ENCODE results near the gene EML6. TPM values are rescaled to one million over a fixed set of nuclear protein-coding genes. Genes with fewer than 3 reads are reported as not detected.

The EML6 gene
- total and polyA plus RNA-seq, 10 of the 15 experiments (the other 5 are each of a cell fraction or from before 2014, with no cell fraction given) = 0.09 to 0.67 (median 0.21) TPM

DNA sequence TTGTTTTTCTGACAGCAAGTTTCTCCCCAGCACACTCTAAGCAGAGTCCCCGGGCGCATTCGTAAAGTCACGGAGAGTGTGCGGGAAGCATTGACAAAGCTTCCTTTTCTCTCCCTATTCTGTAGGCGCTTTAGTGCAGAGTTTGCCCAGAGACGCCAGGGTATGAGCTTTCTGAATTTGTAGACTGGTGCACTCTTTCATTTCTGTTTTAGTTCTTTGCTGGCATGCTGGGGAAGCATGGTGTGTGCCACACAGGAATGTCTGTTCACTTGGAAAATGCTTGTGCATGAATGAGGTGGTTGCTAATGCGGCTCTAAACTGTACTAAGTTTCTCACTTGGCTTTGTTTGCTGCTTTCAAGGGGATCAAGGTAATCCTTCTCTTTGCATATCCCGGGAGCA, 224.2 kb downstream of the EML6 start (continued):
- no peak for TF ChIP-seq MEF2A (IDR thresholded peaks at IDR 0.05; ENCODE audit: insufficient read depth, low read depth, low read length)
- TF ChIP-seq RUNX3 (IDR thresholded peaks at IDR 0.05; ENCODE audit: low read length) = no peak
- TF ChIP-seq, protein P1, sequence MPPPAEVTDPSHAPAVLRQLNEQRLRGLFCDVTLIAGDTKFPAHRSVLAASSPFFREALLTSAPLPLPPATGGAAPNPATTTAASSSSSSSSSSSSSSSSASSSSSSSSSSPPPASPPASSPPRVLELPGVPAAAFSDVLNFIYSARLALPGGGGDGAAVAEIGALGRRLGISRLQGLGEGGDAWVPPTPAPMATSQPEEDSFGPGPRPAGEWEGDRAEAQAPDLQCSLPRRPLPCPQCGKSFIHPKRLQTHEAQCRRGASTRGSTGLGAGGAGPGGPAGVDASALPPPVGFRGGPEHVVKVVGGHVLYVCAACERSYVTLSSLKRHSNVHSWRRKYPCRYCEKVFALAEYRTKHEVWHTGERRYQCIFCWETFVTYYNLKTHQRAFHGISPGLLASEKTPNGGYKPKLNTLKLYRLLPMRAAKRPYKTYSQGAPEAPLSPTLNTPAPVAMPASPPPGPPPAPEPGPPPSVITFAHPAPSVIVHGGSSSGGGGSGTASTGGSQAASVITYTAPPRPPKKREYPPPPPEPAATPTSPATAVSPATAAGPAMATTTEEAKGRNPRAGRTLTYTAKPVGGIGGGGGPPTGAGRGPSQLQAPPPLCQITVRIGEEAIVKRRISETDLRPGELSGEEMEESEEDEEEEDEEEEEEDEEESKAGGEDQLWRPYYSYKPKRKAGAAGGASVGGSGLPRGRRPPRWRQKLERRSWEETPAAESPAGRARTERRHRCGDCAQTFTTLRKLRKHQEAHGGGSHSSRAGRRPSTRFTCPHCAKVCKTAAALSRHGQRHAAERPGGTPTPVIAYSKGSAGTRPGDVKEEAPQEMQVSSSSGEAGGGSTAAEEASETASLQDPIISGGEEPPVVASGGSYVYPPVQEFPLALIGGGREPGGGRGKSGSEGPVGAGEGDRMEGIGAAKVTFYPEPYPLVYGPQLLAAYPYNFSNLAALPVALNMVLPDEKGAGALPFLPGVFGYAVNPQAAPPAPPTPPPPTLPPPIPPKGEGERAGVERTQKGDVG (CRISPR knock-in tag; IDR thresholded peaks at IDR 0.05) = no peak
- no peak for TF ChIP-seq GATAD2B (conservative IDR thresholded peaks at IDR 0.05; ENCODE audit: low read depth)
- no peak for TF ChIP-seq RELA (IDR thresholded peaks at IDR 0.05; ENCODE audit: borderline replicate concordance, partially characterized antibody)

GRCh38 chr2:54948120-54948519, 224.7 kb downstream of the EML6 start:
- RAD21 ChIA-PET (ENCODE audit: unreplicated experiment) = no interaction called here
- ATAC-seq = no peak
- H3K27ac ChIP-seq (ENCODE audit: control insufficient read depth, insufficient read depth) = no peak overlapping the region
- FAIRE-seq = no peak
- no peak overlapping the region for H3K4me3 ChIP-seq
- H3K4me1 ChIP-seq (ENCODE audit: control insufficient read depth, insufficient read depth, low read length) = peaks cover 7% of the 10 kb centered on the region
- H3K36me3 ChIP-seq (ENCODE audit: control insufficient read depth in 2 of 2, insufficient read depth in 2 of 2, low read length in 1 of 2) = no peaks in the 10 kb centered on the region
- CTCF ChIA-PET = no interaction called here
- H3K79me2 ChIP-seq (ENCODE audit: control insufficient read depth, insufficient read depth, low read length) = no peaks in the 10 kb centered on the region
- SMC1A ChIA-PET (ENCODE audit: uncharacterized antibody, unreplicated experiment) = no interaction called here
- H3K4me2 ChIP-seq (ENCODE audit: control insufficient read depth, insufficient read depth) = no peak overlapping the region
- 63% methylated on average over 11 of the region's 12 CpGs for WGBS (ENCODE audit: insufficient coverage, insufficient replicate concordance, low lambda C conversion rate, missing lambda C conversion rate)
- POLR2A ChIA-PET = no interaction called here
- no peak for TF ChIP-seq MTA2 (IDR thresholded peaks at IDR 0.05; ENCODE audit: low read depth)
- TF ChIP-seq NFYB (IDR thresholded peaks at IDR 0.05; ENCODE audit: insufficient read depth, low read depth, low read length) = no peak
- TF ChIP-seq ETV6 (conservative IDR thresholded peaks at IDR 0.05 in 1 of 2, IDR thresholded peaks at IDR 0.05 in 1 of 2; ENCODE audit: borderline replicate concordance in 1 of 2, low read depth in 1 of 2) = no peak
- no peak for TF ChIP-seq MAX (IDR thresholded peaks at IDR 0.05; ENCODE audit: low read depth, low read length)
- TF ChIP-seq CEBPZ (IDR thresholded peaks at IDR 0.05; ENCODE audit: low read depth, low read length) = no peak
- no peak for TF ChIP-seq ZBTB33 (IDR thresholded peaks at IDR 0.05)
- H2AFZ ChIP-seq (ENCODE audit: control insufficient read depth, low read depth, low read length) = no peak overlapping the region
- intact Hi-C loops (cut with micrococcal nuclease; ENCODE audit: unreplicated experiment) = no loop called here
- H3K27me3 ChIP-seq (replicated peaks in 1 of 2; ENCODE audit: control insufficient read depth in 2 of 2, insufficient read depth in 2 of 2, low read length in 1 of 2) = no peaks in the 10 kb centered on the region
- no peak for DNase-seq (ENCODE audit: low read depth, low spot score)
- in situ Hi-C loops (cut with MboI) = no loop called here
- H3K9ac ChIP-seq (ENCODE audit: control insufficient read depth, insufficient read depth, low read length) = no peak overlapping the region
- no peaks in the 10 kb centered on the region for H4K20me1 ChIP-seq (ENCODE audit: control insufficient read depth, insufficient read depth)
- no peaks in the 10 kb centered on the region for H3K9me3 ChIP-seq (replicated peaks; ENCODE audit: control insufficient read depth, insufficient read depth, low read length)
- BruUV-seq (replicated peaks) = no TSS peak

All from GM12878 (cell line).